Measurements from ENCODE around the gene ARHGAP27. TPM values are rescaled to one million over a fixed set of nuclear protein-coding genes. Genes with fewer than 3 reads are reported as not detected.

ARHGAP27 gene
- total RNA-seq, 5 donors from 2014 or later (not counting 1 experiment from before 2014, with no cell fraction given): 56.4 to 120 (median 113) TPM

- H3K27ac Mint-ChIP-seq: peak overlapping the region; percentile 100
These were observed 23.0 kb downstream of the ARHGAP27 start for GRCh38 chr17:45409659-45410076.

GRCh38 chr17:45408611-45409421, 23.9 kb downstream of the ARHGAP27 start:
- Histone ChIP-seq H3K36me3 (ENCODE audit: control insufficient read depth in 2 of 2, extremely low read depth in 1 of 2, insufficient read depth in 1 of 2, low read length in 1 of 2) (peaks cover 15 to 31% of the 10 kb centered on the region in 2 donors), H3K4me3 (ENCODE audit: control insufficient read depth in 1 of 2, extremely low read depth in 1 of 2, low read length in 1 of 2) (peak overlapping the region; percentile 85 to 98), H3K27me3 (replicated peaks in 1 of 2; ENCODE audit: control insufficient read depth in 2 of 2, extremely low read depth in 1 of 2, insufficient read depth in 2 of 2, low read length in 1 of 2) (no peaks in the 10 kb centered on the region), H3K27ac (ENCODE audit: low read length) (peak overlapping the region; percentile 83), H3K9me3 (no peaks in the 10 kb centered on the region), H3K4me1 (ENCODE audit: control insufficient read depth in 1 of 2, extremely low read depth in 1 of 2, insufficient read depth in 2 of 2, low read length in 2 of 2) (peaks cover 11 to 65% of the 10 kb centered on the region in 2 experiments)
- ChIA-PET CTCF (no interaction called here), POLR2A (interaction anchor here (0.6 kb wide), 2 partner anchors 188 to 562 kb away, joined by 3 read pairs; no protein-coding TSS in a partner anchor)
- DNase-seq (no peak), ATAC-seq (replicated peaks in 1 of 4) (no peak)
- Mint-ChIP-seq H3K9me3 (no peaks in the 10 kb centered on the region), H3K27me3 (no peaks in the 10 kb centered on the region), H3K4me1 (peaks cover 48 to 62% (median 56%) of the 10 kb centered on the region in 3 donors), H3K4me3 (peak overlapping the region; percentile 96 to 100 (median 99)), H3K36me3 (peaks cover 16% of the 10 kb centered on the region), H3K27ac (peak overlapping the region; percentile 100)
- WGBS (ENCODE audit: insufficient coverage): 21% methylated on average over 8 of the region's 11 CpGs

More at GRCh38 chr17:45409659-45410076, 23.0 kb downstream of the ARHGAP27 start:
- Mint-ChIP-seq H3K4me1 (peaks cover 48 to 60% (median 52%) of the 10 kb centered on the region in 3 donors), H3K4me3 (peak overlapping the region; percentile 96 to 100 (median 99)), H3K36me3 (peaks cover 8% of the 10 kb centered on the region), H3K9me3 (no peaks in the 10 kb centered on the region), H3K27me3 (no peaks in the 10 kb centered on the region)
- WGBS (ENCODE audit: insufficient coverage): 5% methylated on average over 4 of the region's 5 CpGs
- CTCF ChIA-PET: no interaction called here
- H3K27ac ChIP-seq (ENCODE audit: low read length): peak overlapping the region; percentile 83
- H3K27me3 ChIP-seq (replicated peaks in 1 of 2; ENCODE audit: control insufficient read depth in 2 of 2, extremely low read depth in 1 of 2, insufficient read depth in 2 of 2, low read length in 1 of 2): no peaks in the 10 kb centered on the region
- no peak for DNase-seq
- POLR2A ChIA-PET: no interaction called here
- H3K9me3 ChIP-seq: no peaks in the 10 kb centered on the region
- peaks cover 11 to 62% of the 10 kb centered on the region in 2 experiments for H3K4me1 ChIP-seq (ENCODE audit: control insufficient read depth in 1 of 2, extremely low read depth in 1 of 2, insufficient read depth in 2 of 2, low read length in 2 of 2)
- ATAC-seq (replicated peaks in 1 of 4): peak; percentile 43 to 57 (median 47)
- H3K4me3 ChIP-seq (ENCODE audit: control insufficient read depth in 1 of 2, extremely low read depth in 1 of 2, low read length in 1 of 2): peak overlapping the region; percentile 85 to 98
- H3K36me3 ChIP-seq (ENCODE audit: control insufficient read depth in 2 of 2, extremely low read depth in 1 of 2, insufficient read depth in 1 of 2, low read length in 1 of 2): peaks cover 12 to 23% of the 10 kb centered on the region in 2 donors

DNA sequence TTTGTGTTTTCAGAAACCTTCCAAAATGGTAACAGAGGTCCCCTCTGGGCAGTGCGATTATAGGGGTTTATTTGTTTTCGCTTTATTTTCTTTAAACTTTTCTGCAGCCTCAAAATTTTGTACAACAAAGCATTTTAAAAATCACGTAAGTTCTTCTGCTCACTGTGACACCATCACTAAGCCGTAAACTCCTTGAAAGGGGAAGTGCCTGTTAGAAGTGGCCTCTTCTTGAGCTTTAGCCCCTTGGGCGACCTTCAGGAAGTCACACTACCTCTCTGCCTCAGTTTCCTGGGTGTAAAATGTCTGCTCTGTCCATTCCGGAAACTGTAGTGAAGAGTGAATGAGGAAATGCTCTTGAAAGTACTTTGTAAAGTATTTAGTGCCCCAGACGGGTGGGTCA, 26.6 kb downstream of the ARHGAP27 start:
- ATAC-seq (replicated peaks in 1 of 4) (no peak), DNase-seq (no peak)
- no peaks in the 10 kb centered on the region for H3K27me3 Mint-ChIP-seq
- peaks cover 38 to 49% (median 44%) of the 10 kb centered on the region in 3 donors for H3K4me1 Mint-ChIP-seq
- Histone ChIP-seq H3K36me3 (ENCODE audit: control insufficient read depth in 2 of 2, extremely low read depth in 1 of 2, insufficient read depth in 1 of 2, low read length in 1 of 2) (peaks cover 20 to 58% of the 10 kb centered on the region in 2 donors), H3K4me1 (ENCODE audit: control insufficient read depth in 1 of 2, extremely low read depth in 1 of 2, insufficient read depth in 2 of 2, low read length in 2 of 2) (peaks cover 10 to 49% of the 10 kb centered on the region in 2 experiments), H3K27ac (ENCODE audit: low read length) (no peak overlapping the region), H3K9me3 (no peaks in the 10 kb centered on the region), H3K4me3 (ENCODE audit: control insufficient read depth in 1 of 2, extremely low read depth in 1 of 2, low read length in 1 of 2) (no peak overlapping the region), H3K27me3 (replicated peaks in 1 of 2; ENCODE audit: control insufficient read depth in 2 of 2, extremely low read depth in 1 of 2, insufficient read depth in 2 of 2, low read length in 1 of 2) (no peaks in the 10 kb centered on the region)
- POLR2A ChIA-PET: no interaction called here
- WGBS (ENCODE audit: insufficient coverage): no CpG with 5 or more reads among the region's 7 CpGs
- H3K4me3 Mint-ChIP-seq: no peak overlapping the region
- peaks cover 29% of the 10 kb centered on the region for H3K36me3 Mint-ChIP-seq
- H3K27ac Mint-ChIP-seq: peak overlapping the region in 1 of 2 donors; percentile 31
- CTCF ChIA-PET: interaction anchor here in 1 of 2 donors (0.9 kb wide), 1 partner anchor 8 kb away, joined by 3 read pairs; no protein-coding TSS in a partner anchor
- H3K9me3 Mint-ChIP-seq: no peaks in the 10 kb centered on the region

DNA sequence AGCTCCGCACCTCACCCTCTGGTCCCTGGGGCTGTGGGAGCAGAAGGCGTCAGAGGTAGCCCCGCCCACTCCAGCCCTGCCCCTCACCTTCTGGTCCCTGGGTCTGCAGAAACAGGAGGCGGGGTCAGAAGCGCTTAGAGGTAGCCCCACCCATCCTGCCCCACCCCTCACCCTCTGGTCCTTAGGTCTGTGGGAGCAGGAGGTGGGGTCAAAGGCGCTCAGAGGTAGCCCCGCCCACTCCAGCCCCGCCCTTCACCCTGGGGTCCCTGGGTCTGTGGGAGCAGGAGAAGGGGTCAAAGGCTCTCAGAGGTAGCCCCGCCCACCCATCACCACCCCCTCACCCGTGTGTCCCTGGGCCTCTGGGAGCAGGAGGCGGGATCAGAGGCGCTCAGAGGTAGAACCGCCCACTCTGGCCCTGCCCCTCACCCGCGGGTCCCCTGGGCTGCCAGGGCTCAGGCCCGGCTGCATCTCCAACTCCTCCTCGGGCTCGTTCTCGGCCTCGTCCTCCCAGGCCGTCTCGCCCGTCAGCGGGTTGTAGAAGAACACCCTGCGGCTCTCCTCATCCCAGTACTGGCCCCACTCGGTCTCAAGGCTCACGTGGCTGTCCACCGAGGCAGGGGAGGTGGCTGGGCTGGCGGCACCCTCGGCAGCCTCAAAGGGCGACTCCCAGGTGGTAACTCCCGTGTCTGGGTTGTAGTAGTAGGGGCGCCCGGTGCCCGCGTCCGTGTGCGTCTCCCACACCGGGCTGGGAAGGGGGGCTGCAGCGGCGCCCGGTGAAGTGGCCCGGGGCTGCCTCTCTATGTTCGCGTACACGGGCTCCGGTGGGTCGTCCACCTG, 27.2 kb downstream of the ARHGAP27 start:
- H3K9me3 ChIP-seq: no peaks in the 10 kb centered on the region
- no peak overlapping the region for H3K4me3 ChIP-seq (ENCODE audit: control insufficient read depth in 1 of 2, extremely low read depth in 1 of 2, low read length in 1 of 2)
- DNase-seq: no peak
- no peak overlapping the region for H3K27ac ChIP-seq (ENCODE audit: low read length)
- H3K4me1 Mint-ChIP-seq: peaks cover 32 to 44% (median 37%) of the 10 kb centered on the region in 3 donors
- WGBS (ENCODE audit: insufficient coverage): 96% methylated on average over 33 of the region's 48 CpGs
- ChIA-PET CTCF (no interaction called here), POLR2A (interaction anchor here in 1 of 2 donors (0.5 kb wide), 1 partner anchor 257 kb away, joined by 3 read pairs; the partner anchor contains the start of gene HEXIM1)
- no peak for ATAC-seq (replicated peaks in 1 of 4)
- peaks cover 5 to 43% of the 10 kb centered on the region in 2 experiments for H3K4me1 ChIP-seq (ENCODE audit: control insufficient read depth in 1 of 2, extremely low read depth in 1 of 2, insufficient read depth in 2 of 2, low read length in 2 of 2)
- peaks cover 33% of the 10 kb centered on the region for H3K36me3 Mint-ChIP-seq
- H3K9me3 Mint-ChIP-seq: no peaks in the 10 kb centered on the region
- no peaks in the 10 kb centered on the region for H3K27me3 ChIP-seq (replicated peaks in 1 of 2; ENCODE audit: control insufficient read depth in 2 of 2, extremely low read depth in 1 of 2, insufficient read depth in 2 of 2, low read length in 1 of 2)
- H3K27ac Mint-ChIP-seq: no peak overlapping the region
- no peaks in the 10 kb centered on the region for H3K27me3 Mint-ChIP-seq
- H3K36me3 ChIP-seq (ENCODE audit: control insufficient read depth in 2 of 2, extremely low read depth in 1 of 2, insufficient read depth in 1 of 2, low read length in 1 of 2): peaks cover 25 to 64% of the 10 kb centered on the region in 2 donors
- no peak overlapping the region for H3K4me3 Mint-ChIP-seq

DNA sequence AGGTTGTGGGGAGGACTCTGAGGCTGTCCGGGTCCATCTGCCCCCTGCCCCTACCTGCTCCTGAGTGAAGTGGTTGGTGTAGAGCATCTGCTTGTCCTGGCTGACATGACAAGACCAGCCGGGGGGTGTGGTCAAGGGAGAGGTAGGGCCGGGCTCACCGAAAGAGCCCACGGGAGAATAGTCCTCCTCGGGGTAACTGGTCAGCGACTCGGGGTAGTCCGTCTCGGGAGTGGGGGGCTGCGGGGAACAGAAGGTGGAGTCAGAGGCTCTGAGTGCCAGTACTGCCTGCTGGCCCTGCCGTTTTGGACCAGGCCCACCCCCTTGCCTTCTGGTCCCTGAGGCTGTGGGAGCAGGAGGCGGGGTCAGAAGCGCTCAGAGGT, 27.8 kb downstream of the ARHGAP27 start:
- H3K36me3 Mint-ChIP-seq: peaks cover 35% of the 10 kb centered on the region
- POLR2A ChIA-PET: interaction anchor here in 1 of 2 donors (0.5 kb wide), 1 partner anchor 257 kb away, joined by 3 read pairs; the partner anchor contains the start of gene HEXIM1
- no peaks in the 10 kb centered on the region for H3K9me3 ChIP-seq
- ATAC-seq (replicated peaks in 1 of 4) (no peak), DNase-seq (no peak)
- H3K36me3 ChIP-seq (ENCODE audit: control insufficient read depth in 2 of 2, extremely low read depth in 1 of 2, insufficient read depth in 1 of 2, low read length in 1 of 2): peaks cover 25 to 70% of the 10 kb centered on the region in 2 donors
- no peaks in the 10 kb centered on the region for H3K27me3 Mint-ChIP-seq
- H3K27ac ChIP-seq (ENCODE audit: low read length): no peak overlapping the region
- H3K4me1 Mint-ChIP-seq: peaks cover 30 to 40% (median 31%) of the 10 kb centered on the region in 3 donors
- H3K4me3 Mint-ChIP-seq: no peak overlapping the region
- no peak overlapping the region for H3K27ac Mint-ChIP-seq
- H3K9me3 Mint-ChIP-seq: no peaks in the 10 kb centered on the region
- no peaks in the 10 kb centered on the region for H3K27me3 ChIP-seq (replicated peaks in 1 of 2; ENCODE audit: control insufficient read depth in 2 of 2, extremely low read depth in 1 of 2, insufficient read depth in 2 of 2, low read length in 1 of 2)
- CTCF ChIA-PET: no interaction called here
- no peak overlapping the region for H3K4me3 ChIP-seq (ENCODE audit: control insufficient read depth in 1 of 2, extremely low read depth in 1 of 2, low read length in 1 of 2)
- H3K4me1 ChIP-seq (ENCODE audit: control insufficient read depth in 1 of 2, extremely low read depth in 1 of 2, insufficient read depth in 2 of 2, low read length in 2 of 2): peaks cover 5 to 41% of the 10 kb centered on the region in 2 experiments
- 92% methylated on average over 13 of the region's 14 CpGs for WGBS (ENCODE audit: insufficient coverage)

- Mint-ChIP-seq H3K27ac (peak overlapping the region; percentile 15 to 39), H3K4me3 (no peak overlapping the region), H3K27me3 (no peaks in the 10 kb centered on the region), H3K9me3 (no peaks in the 10 kb centered on the region), H3K4me1 (peaks cover 24 to 31% (median 27%) of the 10 kb centered on the region in 3 donors), H3K36me3 (peaks cover 40% of the 10 kb centered on the region)
- Histone ChIP-seq H3K4me1 (ENCODE audit: control insufficient read depth in 1 of 2, extremely low read depth in 1 of 2, insufficient read depth in 2 of 2, low read length in 2 of 2) (peaks cover 5 to 33% of the 10 kb centered on the region in 2 experiments), H3K4me3 (ENCODE audit: control insufficient read depth in 1 of 2, extremely low read depth in 1 of 2, low read length in 1 of 2) (no peak overlapping the region), H3K36me3 (ENCODE audit: control insufficient read depth in 2 of 2, extremely low read depth in 1 of 2, insufficient read depth in 1 of 2, low read length in 1 of 2) (peaks cover 25 to 76% of the 10 kb centered on the region in 2 donors), H3K27me3 (replicated peaks in 1 of 2; ENCODE audit: control insufficient read depth in 2 of 2, extremely low read depth in 1 of 2, insufficient read depth in 2 of 2, low read length in 1 of 2) (no peaks in the 10 kb centered on the region), H3K9me3 (no peaks in the 10 kb centered on the region), H3K27ac (ENCODE audit: low read length) (no peak overlapping the region)
- DNase-seq (no peak), ATAC-seq (replicated peaks in 1 of 4) (no peak)
- WGBS (ENCODE audit: insufficient coverage): 98% methylated on average over 7 of the region's 10 CpGs
- ChIA-PET POLR2A (no interaction called here), CTCF (no interaction called here)
These were observed 28.7 kb downstream of the ARHGAP27 start for GRCh38 chr17:45403906-45404490.
